ENCODE results near the gene TSPEAR. TPM values are rescaled to one million over a fixed set of nuclear protein-coding genes. Genes with fewer than 3 reads are reported as not detected.
"Not testable (repeated sequence)": the region's sequence is repeated elsewhere in the genome, so short reads cannot be mapped to it uniquely, and the experiment has no call there.

TSPEAR gene
- total RNA-seq, 1 experiment from 2014 or later: not detected

DNA sequence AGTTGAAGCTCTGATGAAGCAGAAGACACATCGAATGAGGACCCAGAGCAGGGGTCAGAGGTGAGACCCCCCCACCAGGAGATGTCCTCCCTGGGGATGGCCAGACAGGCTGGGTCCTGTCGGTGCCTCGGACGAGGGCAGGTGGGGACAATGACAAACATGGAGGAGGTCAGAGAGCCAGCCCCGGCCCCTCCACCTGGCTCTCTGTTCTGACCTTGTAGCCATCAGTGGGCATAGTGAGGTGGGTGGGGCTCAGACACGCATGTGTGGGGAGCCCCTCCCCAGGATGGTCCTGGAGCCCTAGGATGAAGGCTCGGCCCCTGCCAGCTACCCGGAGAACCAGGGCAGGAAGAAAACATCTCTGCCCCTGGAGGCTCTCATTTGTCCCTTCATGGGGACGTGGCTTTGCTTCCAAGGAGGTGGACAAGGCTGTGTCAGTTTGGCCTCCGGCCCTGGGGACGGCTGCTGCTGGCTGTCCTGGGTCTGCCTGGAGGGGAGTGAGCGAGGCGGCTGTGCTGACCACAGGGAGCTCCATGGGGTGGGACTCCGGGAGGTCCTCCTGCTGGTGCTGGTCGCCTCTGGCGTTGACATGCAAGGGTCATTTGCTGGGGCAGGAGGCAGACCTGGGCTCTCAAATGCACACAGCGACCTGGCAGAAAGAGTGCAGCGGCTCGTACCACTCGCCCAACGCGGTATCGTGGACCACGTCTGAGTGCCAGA, 121.6 kb downstream of the TSPEAR start:
- H3K4me3 ChIP-seq (ENCODE audit: low read length): no peak overlapping the region
- no peaks in the 10 kb centered on the region for H3K9me3 ChIP-seq (ENCODE audit: low read length)
- no peak overlapping the region for H3K4me2 ChIP-seq (ENCODE audit: low read depth, low read length, poor library complexity, severe bottlenecking)
- H3K9me2 ChIP-seq (replicated peaks; ENCODE audit: insufficient read depth, low read length): no peaks in the 10 kb centered on the region
- H3K27me3 ChIP-seq (ENCODE audit: low read length): no peaks in the 10 kb centered on the region
- no peak overlapping the region for H3K27ac ChIP-seq (ENCODE audit: low read length)
- H3K9ac ChIP-seq (ENCODE audit: low read length): no peak overlapping the region
- H2AFZ ChIP-seq (ENCODE audit: low read length): no peak overlapping the region
- H3K36me3 ChIP-seq (ENCODE audit: insufficient read depth, low read length): no peaks in the 10 kb centered on the region
- H3K79me2 ChIP-seq (ENCODE audit: low read length): no peaks in the 10 kb centered on the region
- no peak for DNase-seq
- no peaks in the 10 kb centered on the region for H3K4me1 ChIP-seq (ENCODE audit: low read length)
- H4K20me1 ChIP-seq (ENCODE audit: insufficient read depth, low read depth, low read length): no peaks in the 10 kb centered on the region

DNA sequence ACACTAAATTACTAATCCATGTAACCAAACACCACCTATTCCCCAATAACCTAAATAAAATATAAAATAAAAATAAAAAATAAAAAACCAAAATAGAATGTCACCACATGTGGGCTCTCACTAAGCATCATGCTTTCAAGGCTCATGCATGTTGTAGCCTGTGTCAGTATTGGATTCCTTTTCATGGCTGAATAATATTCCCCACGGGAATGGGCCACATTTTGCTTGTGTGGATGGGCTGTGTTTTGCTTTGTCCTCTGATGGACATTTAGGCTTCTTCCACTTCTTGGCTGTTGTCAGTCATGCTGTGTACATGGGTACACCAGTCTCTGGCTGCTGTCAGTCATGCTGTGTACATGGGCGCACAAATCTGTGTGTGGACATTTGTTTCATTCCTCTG, 122.3 kb downstream of the TSPEAR start:
- Histone ChIP-seq H3K79me2 (ENCODE audit: low read length) (no peaks in the 10 kb centered on the region), H3K4me3 (ENCODE audit: low read length) (no peak overlapping the region), H3K36me3 (ENCODE audit: insufficient read depth, low read length) (no peaks in the 10 kb centered on the region), H3K4me2 (ENCODE audit: low read depth, low read length, poor library complexity, severe bottlenecking) (no peak overlapping the region), H3K27me3 (ENCODE audit: low read length) (no peaks in the 10 kb centered on the region), H3K4me1 (ENCODE audit: low read length) (no peaks in the 10 kb centered on the region), H3K9me3 (ENCODE audit: low read length) (no peaks in the 10 kb centered on the region), H3K27ac (ENCODE audit: low read length) (no peak overlapping the region), H3K9me2 (replicated peaks; ENCODE audit: insufficient read depth, low read length) (no peaks in the 10 kb centered on the region), H2AFZ (ENCODE audit: low read length) (no peak overlapping the region), H4K20me1 (ENCODE audit: insufficient read depth, low read depth, low read length) (no peaks in the 10 kb centered on the region), H3K9ac (ENCODE audit: low read length) (no peak overlapping the region)
- no peak for DNase-seq

- Histone ChIP-seq H2AFZ (ENCODE audit: low read length) (no peak overlapping the region), H3K4me1 (ENCODE audit: low read length) (no peaks in the 10 kb centered on the region), H3K79me2 (ENCODE audit: low read length) (no peaks in the 10 kb centered on the region), H3K4me2 (ENCODE audit: low read depth, low read length, poor library complexity, severe bottlenecking) (no peak overlapping the region), H3K9ac (ENCODE audit: low read length) (no peak overlapping the region), H3K27ac (ENCODE audit: low read length) (no peak overlapping the region), H3K4me3 (ENCODE audit: low read length) (no peak overlapping the region), H4K20me1 (ENCODE audit: insufficient read depth, low read depth, low read length) (no peaks in the 10 kb centered on the region), H3K9me2 (replicated peaks; ENCODE audit: insufficient read depth, low read length) (no peaks in the 10 kb centered on the region), H3K9me3 (ENCODE audit: low read length) (no peaks in the 10 kb centered on the region), H3K27me3 (ENCODE audit: low read length) (no peaks in the 10 kb centered on the region), H3K36me3 (ENCODE audit: insufficient read depth, low read length) (no peaks in the 10 kb centered on the region)
- no peak for DNase-seq
Measured at GRCh38 chr21:44585892-44586291, 125.5 kb downstream of the TSPEAR start.

GRCh38 chr21:44583800-44584147, 127.6 kb downstream of the TSPEAR start:
- no peaks in the 10 kb centered on the region for H3K36me3 ChIP-seq (ENCODE audit: insufficient read depth, low read length)
- H3K4me1 ChIP-seq (ENCODE audit: low read length): no peaks in the 10 kb centered on the region
- H3K4me2 ChIP-seq (ENCODE audit: low read depth, low read length, poor library complexity, severe bottlenecking): no peak overlapping the region
- no peak overlapping the region for H3K9ac ChIP-seq (ENCODE audit: low read length)
- no peak overlapping the region for H3K4me3 ChIP-seq (ENCODE audit: low read length)
- no peak overlapping the region for H2AFZ ChIP-seq (ENCODE audit: low read length)
- no peak overlapping the region for H3K27ac ChIP-seq (ENCODE audit: low read length)
- no peaks in the 10 kb centered on the region for H3K79me2 ChIP-seq (ENCODE audit: low read length)
- no peaks in the 10 kb centered on the region for H3K9me3 ChIP-seq (ENCODE audit: low read length)
- no peaks in the 10 kb centered on the region for H3K27me3 ChIP-seq (ENCODE audit: low read length)
- no peaks in the 10 kb centered on the region for H3K9me2 ChIP-seq (replicated peaks; ENCODE audit: insufficient read depth, low read length)
- H4K20me1 ChIP-seq (ENCODE audit: insufficient read depth, low read depth, low read length): no peaks in the 10 kb centered on the region
- DNase-seq: no peak

DNA sequence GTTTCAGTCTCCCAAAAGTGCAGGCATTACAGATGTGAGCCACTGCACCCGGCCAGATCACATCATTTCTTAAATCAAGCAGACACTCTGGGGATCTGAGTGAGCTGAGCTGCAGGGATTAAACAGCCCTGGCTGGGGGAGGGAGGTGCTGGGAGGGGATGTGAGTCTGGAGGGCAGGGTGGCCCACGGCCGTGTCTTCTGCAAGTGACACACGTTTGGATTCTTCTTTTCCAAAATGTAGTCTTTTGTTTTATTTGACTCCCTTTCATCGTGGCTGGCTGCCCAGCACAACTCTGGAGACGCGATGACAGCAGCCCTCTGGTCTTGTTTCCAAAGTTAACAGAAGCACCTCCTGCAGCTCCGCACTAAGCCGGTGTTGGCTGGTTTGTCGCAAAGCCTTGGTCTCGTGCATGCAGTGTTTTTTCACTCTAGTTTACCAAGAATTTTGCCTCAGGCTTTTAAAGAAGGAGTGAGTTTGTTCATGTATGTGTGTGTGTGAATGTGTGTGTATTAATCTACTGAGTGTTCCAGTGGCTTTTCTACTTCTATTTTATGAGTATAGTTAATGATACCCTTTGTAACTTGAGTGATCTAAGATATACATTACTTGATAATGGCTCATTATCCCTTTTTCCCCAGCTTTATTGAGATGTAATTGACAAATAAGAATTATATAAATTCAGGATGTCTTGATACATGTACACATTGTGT, 128.1 kb downstream of the TSPEAR start:
- H3K27ac ChIP-seq (ENCODE audit: low read length): no peak overlapping the region
- no peaks in the 10 kb centered on the region for H3K9me2 ChIP-seq (replicated peaks; ENCODE audit: insufficient read depth, low read length)
- no peaks in the 10 kb centered on the region for H3K79me2 ChIP-seq (ENCODE audit: low read length)
- no peak overlapping the region for H3K9ac ChIP-seq (ENCODE audit: low read length)
- DNase-seq: no peak
- H4K20me1 ChIP-seq (ENCODE audit: insufficient read depth, low read depth, low read length): no peaks in the 10 kb centered on the region
- no peaks in the 10 kb centered on the region for H3K4me1 ChIP-seq (ENCODE audit: low read length)
- no peaks in the 10 kb centered on the region for H3K9me3 ChIP-seq (ENCODE audit: low read length)
- H3K4me3 ChIP-seq (ENCODE audit: low read length): no peak overlapping the region
- H2AFZ ChIP-seq (ENCODE audit: low read length): no peak overlapping the region
- H3K4me2 ChIP-seq (ENCODE audit: low read depth, low read length, poor library complexity, severe bottlenecking): no peak overlapping the region
- H3K27me3 ChIP-seq (ENCODE audit: low read length): no peaks in the 10 kb centered on the region
- no peaks in the 10 kb centered on the region for H3K36me3 ChIP-seq (ENCODE audit: insufficient read depth, low read length)

GRCh38 chr21:44582055-44582454, 129.3 kb downstream of the TSPEAR start:
- no peaks in the 10 kb centered on the region for H4K20me1 ChIP-seq (ENCODE audit: insufficient read depth, low read depth, low read length)
- DNase-seq: no peak

DNA sequence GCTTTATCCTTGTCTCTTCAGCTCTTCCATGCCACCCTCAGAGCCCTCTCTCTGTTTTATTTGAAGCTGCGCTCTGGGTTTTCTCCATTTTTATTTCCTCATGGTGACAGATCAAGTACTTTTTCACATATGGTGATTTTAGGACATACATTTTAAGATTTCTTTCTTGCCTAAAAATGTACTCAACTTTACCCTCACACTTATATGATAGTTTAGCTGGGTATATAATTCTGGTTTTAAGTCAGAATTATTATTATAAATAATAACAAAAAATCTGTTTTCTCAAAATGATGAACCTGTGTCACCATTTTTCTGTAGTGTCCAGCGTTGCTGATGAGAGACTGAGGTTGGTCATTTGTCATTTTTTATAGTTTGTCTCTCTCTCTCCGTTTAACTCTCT, 130.2 kb downstream of the TSPEAR start:
- Histone ChIP-seq H2AFZ (ENCODE audit: low read length) (no peak overlapping the region), H3K36me3 (ENCODE audit: insufficient read depth, low read length) (no peaks in the 10 kb centered on the region), H3K4me3 (ENCODE audit: low read length) (no peak overlapping the region), H3K79me2 (ENCODE audit: low read length) (no peaks in the 10 kb centered on the region), H3K4me2 (ENCODE audit: low read depth, low read length, poor library complexity, severe bottlenecking) (no peak overlapping the region), H3K9ac (ENCODE audit: low read length) (no peak overlapping the region), H4K20me1 (ENCODE audit: insufficient read depth, low read depth, low read length) (no peaks in the 10 kb centered on the region), H3K4me1 (ENCODE audit: low read length) (no peaks in the 10 kb centered on the region), H3K27ac (ENCODE audit: low read length) (no peak overlapping the region), H3K9me2 (replicated peaks; ENCODE audit: insufficient read depth, low read length) (no peaks in the 10 kb centered on the region), H3K9me3 (ENCODE audit: low read length) (no peaks in the 10 kb centered on the region), H3K27me3 (ENCODE audit: low read length) (no peaks in the 10 kb centered on the region)
- no peak for DNase-seq

More at GRCh38 chr21:44582055-44582454, 129.3 kb downstream of the TSPEAR start:
- H3K4me3 ChIP-seq (ENCODE audit: low read length): no peak overlapping the region
- no peaks in the 10 kb centered on the region for H3K27me3 ChIP-seq (ENCODE audit: low read length)
- no peaks in the 10 kb centered on the region for H3K9me3 ChIP-seq (ENCODE audit: low read length)
- H3K27ac ChIP-seq (ENCODE audit: low read length): no peak overlapping the region
- H3K9ac ChIP-seq (ENCODE audit: low read length): no peak overlapping the region
- H3K4me1 ChIP-seq (ENCODE audit: low read length): no peaks in the 10 kb centered on the region
- H3K9me2 ChIP-seq (replicated peaks; ENCODE audit: insufficient read depth, low read length): no peaks in the 10 kb centered on the region
- H3K4me2 ChIP-seq (ENCODE audit: low read depth, low read length, poor library complexity, severe bottlenecking): no peak overlapping the region
- no peaks in the 10 kb centered on the region for H3K79me2 ChIP-seq (ENCODE audit: low read length)
- no peaks in the 10 kb centered on the region for H3K36me3 ChIP-seq (ENCODE audit: insufficient read depth, low read length)
- H2AFZ ChIP-seq (ENCODE audit: low read length): no peak overlapping the region

GRCh38 chr21:44580231-44580821, 131.0 kb downstream of the TSPEAR start, which contains the start of gene KRTAP10-5:
KRTAP10-5 (minus strand) TSS chr21:44580604; CDS start chr21:44580578, 26 bp downstream.
- not testable (repeated sequence) for H3K36me3 ChIP-seq (ENCODE audit: insufficient read depth, low read length); H3K9me2 ChIP-seq (replicated peaks; ENCODE audit: insufficient read depth, low read length); H3K4me2 ChIP-seq (ENCODE audit: low read depth, low read length, poor library complexity, severe bottlenecking); H3K9me3 ChIP-seq (ENCODE audit: low read length); H3K27ac ChIP-seq (ENCODE audit: low read length); H2AFZ ChIP-seq (ENCODE audit: low read length); DNase-seq; H3K27me3 ChIP-seq (ENCODE audit: low read length); H3K79me2 ChIP-seq (ENCODE audit: low read length); H4K20me1 ChIP-seq (ENCODE audit: insufficient read depth, low read depth, low read length); H3K4me1 ChIP-seq (ENCODE audit: low read length); H3K9ac ChIP-seq (ENCODE audit: low read length); H3K4me3 ChIP-seq (ENCODE audit: low read length)
